ENCODE measurements around the gene KCNC4.

KCNC4 gene

DNA sequence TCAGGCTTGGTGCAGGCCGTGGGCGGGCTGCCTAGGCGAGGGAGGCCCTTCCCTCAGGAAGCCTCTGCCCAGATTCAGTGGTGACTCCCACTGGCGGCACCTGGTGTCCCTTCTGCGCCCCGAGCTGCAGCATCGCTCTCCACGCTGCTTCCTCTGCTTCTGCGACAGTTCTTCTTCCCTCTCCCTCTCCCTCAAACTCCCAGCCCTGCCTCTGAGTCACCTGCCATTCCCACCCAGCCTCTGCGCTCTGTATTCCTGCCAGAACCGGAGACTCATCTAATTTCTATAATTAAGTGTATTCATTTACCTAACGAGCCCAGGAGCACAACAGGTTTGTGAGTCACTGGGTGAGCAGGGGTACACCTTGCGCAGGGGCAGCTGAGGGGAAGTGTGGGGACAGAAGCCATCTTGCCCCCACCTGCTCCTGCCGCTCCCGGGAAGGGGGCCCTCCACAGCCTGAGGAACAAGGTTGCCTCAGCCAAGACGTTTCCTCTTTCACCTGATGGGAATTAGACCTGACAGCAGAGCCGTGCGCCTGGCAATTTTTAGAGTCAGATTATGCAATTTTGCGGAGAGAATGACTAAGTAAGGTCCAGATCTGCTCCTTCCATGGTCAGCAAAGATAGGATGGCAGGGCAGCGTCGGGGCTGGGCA lies 19.4 kb downstream of the KCNC4 start:
- in situ Hi-C loops (cut with HindIII; ENCODE audit: low sequenced_read_pairs) = no loop called here

DNA sequence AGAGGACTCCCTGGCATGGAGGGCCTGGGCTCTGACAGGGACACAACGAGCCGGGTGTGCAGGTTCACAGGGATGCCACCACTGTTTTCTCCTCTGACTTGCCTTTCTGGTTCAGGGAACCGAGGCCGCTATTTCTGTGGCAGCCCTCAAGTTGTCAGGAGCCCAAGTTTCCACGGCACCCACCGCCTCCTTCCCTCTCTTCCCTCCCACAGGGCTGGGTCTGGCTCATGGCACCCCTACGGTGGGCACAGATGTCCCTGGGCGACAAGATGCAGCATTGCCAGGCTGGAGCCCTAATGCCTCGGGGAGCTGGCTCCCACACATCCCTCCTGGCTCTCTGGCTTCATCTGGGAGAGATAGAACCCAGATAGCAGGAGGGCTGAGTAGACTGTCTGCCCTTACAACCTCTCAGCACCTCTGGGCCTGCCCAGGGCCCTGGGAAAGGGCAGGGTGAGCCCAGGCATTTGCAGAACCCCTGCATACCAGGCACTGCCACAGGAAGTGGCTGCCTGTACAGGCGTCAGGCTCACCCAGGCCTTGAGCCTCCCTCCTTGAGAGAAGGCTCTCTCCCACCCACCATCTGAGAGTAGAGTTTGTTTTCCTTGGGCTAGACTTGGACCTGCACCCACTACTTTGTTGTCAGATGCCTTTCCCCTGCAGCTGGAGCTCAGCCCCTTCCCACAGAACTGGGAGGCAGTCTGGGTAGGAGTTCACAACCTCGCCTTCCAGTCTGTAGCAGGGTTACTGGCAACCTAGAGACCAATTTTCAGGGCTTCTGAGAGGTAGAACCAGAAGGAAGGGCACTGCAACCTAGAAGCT lies 20.5 kb downstream of the KCNC4 start:
- in situ Hi-C loops (cut with HindIII; ENCODE audit: low sequenced_read_pairs) = no loop called here

DNA sequence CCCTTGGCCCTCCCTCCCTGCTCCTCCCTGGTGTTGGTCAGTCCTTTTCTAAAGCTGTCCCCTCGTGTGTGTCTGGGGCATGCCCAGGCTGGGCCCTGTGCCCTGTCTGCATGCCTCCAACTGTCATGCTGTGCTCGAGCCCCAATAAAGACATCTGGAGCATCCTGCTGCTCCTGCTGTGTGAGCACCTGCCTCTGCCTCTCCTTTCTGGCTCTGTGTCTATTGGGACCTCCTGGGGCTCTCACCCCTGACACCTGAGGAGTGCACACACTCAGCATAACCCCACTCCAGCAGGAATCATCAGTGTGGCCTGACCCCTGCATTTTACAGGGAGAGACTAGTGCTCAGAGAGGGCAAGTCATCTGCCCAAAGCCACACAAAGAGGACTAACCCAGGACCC lies 23.7 kb downstream of the KCNC4 start:
- in situ Hi-C loops (cut with HindIII; ENCODE audit: low sequenced_read_pairs) = no loop called here

DNA sequence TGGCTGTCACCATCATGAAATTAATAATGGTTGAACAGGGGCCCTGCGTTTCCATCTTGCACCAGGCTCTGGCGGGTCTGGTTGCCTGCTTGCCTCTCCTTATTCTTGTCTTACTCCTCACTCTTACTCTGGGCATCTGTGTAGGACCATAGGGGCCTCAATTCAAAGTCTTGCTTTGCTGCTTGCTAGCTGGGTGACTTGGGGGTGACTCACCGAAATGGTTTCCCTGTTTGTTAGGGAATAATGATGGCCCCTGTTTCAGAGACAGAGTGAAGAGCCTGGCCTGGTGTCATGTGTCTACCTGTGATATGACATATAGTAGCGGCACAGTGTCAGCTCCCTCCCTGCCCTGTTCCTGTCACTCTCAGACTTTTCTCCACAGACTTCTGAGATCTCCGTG lies 24.6 kb downstream of the KCNC4 start:
- in situ Hi-C loops (cut with HindIII; ENCODE audit: low sequenced_read_pairs) = no loop called here

DNA sequence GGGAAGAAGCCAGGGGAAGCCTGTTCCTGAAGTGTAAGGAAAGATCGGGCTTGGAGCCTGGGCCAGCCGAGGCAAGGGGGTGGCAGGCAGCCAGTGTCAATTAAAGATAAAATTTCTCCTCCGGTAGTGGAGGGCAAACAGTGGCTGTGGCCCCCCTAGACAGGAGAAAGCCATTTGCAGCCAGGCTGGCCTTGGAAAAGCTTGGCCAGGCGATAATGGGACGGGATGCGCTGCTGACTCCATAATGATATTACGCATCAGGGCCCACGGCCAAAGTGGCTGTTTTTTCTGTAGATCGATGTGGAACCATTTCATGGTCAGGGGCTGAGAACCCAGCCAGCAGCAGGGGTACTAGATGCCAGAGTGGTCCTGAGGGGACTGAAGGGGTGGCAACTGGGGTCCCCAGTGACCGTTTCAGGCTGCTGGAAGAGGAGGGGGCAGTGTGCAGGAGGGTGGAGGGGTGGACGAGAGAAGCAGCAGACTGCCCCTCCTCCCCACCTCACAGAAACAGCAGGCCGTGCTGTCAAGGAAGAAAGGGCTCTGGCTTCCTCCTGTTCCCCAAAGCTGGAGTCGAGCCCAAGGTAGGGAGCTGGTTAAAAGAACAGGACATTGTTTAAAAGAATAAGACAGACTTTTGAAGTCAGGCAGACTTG lies 25.2 kb downstream of the KCNC4 start:
- in situ Hi-C loops (cut with HindIII; ENCODE audit: low sequenced_read_pairs) = no loop called here

DNA sequence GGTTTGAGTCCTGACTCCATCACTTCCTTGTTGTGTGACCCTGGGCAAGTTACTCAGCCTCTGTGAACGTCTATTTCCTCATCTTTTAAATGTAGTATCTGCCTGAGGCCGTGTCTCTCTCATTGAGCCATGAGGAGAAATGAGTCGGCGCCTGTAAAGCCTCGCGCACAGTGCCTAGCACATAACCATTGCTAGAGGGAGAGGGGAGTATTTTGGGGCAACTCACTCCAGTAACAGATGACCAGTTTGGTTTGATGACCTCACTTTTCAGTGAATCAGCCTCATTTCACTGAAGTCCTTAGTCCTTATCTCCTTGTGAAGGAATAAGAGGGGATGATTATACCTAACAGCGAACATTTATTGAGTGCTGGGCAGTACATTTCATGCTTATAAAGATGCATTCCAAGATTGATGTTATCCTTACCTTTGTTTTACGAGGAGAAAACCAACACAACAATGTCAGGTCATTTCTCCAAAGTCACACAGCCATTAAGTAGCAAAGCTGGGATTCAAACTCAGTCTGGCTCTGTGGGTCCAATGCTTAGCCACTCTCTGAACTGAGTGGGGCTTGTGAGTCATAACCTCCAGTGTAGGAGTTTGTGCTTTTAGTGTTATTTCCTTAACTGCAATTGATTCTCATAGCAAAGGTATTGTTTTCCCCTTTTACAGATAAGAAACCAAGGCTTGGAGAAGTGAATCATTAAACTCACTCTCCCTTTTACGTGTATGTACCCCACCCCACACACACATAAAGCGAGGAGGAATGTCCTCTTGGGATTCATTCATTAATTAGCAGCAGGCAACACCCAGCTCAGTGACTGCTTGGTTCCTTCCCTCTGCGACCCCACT lies 25.9 kb downstream of the KCNC4 start:
- in situ Hi-C loops (cut with HindIII; ENCODE audit: low sequenced_read_pairs) = no loop called here

DNA sequence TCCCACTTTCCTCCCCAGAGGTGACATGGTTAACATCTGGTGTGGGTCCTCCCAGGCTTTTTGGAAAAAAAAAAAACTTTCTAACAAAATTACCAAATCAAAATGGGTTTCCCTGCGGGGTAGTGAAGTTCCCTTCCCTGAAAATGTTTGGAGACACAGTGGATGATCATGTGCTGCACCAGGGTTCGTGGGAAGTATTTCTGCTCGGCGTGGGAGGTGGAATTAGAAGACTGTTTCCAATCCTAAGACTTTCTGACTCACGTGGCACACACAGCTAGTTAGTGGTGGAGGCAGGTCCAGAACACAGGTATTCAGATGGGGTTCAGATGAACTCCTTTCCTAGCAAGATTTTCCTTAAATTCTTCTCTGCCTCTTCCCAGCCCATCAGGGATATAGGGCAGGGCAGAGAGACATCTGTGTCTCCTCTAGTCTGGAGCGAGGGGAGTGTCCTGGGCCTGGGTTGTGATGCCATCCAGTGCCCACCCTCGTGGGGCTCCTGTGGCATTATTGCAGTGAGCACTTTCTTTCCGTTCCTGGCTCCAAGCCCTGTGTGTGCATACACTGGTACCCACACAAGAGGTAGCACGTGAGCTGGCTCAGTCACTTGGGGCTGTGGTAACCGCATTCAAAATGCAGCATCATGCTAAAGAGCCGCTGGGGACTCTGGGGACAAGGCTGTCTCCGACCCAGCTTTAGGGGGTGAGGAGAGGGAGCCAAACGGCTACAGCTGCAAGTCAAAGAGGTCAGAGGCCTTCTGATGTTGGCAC lies 27.5 kb downstream of the KCNC4 start:
- in situ Hi-C loops (cut with HindIII; ENCODE audit: low sequenced_read_pairs) = no loop called here

DNA sequence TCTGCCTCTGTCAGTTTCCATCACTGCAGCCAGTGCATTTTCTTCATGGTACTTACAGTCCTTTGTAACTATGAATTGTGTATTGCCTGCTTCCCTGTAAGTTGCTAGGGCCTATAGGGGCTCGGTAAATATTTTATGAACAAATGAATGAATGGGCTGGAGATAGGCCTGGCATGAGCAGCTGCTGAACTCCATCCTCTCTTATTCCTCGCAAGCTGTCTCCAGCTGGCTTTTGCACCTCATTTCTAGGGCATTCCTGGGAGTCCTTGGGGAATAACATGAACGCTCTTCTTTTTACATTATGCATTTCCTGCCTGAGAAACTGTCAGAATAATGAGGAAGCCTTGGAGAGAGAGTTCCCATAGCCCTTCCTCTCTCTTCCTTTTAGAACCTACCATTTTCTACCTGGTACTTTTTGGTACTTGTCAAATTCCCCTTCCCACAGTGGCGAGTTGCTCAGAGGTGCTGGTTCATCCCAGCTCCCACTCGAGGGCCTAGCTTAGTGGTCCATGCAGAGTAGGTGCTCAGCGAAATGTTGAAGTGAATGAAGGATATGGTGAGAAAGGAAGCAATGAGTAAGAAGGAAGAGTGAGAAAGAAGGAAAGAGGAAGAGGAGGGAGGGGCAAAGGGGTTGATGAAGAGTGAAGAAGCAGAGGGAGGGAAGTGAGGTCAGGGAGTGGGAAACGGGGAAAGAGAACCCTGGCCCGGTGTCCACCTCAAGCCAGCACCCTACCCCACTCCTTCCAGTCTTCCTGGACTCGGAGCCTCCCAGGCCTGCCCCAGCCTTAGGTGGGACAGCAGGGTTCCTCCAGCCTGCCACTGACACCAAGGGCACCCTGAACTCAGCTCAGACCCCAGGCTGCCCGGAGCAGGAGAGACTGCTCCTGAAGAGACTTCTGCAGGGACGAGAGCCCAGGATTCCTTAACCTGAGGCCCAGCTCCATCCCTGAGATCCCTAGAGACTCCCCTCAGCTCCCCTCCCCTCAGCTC lies 29.6 kb downstream of the KCNC4 start:
- in situ Hi-C loops (cut with HindIII; ENCODE audit: low sequenced_read_pairs) = no loop called here

DNA sequence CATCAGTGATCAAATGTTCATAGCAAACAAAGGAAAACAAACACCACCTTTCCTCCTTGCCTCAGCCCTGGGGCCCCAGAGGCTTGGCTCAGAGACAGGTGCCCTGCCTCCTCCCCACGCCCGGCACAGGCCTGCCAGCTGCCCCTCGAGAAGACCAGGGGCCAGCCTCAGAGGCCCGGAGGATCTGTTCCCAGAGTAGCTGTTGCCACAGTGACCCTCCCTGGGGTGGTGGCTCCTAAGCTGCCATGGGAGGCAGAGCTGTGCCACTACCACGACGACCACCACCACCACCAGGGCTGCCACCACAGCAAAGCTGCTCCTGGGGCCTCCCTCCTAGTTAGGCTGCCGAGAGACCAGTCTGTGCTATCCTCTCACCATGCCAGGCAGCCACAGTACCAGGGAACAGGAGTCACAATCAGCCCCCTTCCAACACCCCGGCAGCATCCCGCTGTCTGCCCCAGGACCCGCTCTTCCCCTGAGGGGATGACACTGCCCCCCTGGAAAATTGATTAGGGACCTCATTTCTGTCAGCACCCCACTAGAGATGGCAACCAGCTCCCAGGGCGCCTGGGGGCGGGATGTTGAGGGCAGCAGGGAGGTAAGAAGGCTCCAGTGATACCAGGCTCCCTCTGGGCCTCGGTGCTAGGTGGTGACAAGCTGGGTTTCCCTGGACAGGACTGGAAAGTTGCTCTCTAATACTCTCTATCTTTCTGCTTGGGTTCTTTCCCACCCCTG lies 30.5 kb downstream of the KCNC4 start:
- in situ Hi-C loops (cut with HindIII; ENCODE audit: low sequenced_read_pairs) = no loop called here

DNA sequence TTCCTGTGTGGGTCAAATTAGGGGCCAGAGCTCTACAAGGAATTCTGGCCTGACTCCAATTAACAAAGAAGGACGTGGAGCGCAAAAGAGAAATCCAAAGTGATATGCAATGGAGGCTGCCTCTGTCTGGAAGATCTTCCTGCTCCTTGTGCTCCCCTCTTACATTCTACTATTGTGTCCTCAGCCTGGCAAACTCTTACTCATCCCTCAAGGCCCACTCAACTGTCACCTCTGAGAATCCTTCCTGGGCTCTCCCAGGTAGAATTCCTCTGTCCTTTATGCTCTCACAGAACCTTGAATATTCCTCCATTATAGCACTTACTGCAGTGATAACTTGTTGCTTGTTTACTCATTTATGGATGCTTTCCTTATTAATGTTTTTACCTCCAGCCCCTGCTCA lies 31.4 kb downstream of the KCNC4 start:
- in situ Hi-C loops (cut with HindIII; ENCODE audit: low sequenced_read_pairs) = no loop called here

DNA sequence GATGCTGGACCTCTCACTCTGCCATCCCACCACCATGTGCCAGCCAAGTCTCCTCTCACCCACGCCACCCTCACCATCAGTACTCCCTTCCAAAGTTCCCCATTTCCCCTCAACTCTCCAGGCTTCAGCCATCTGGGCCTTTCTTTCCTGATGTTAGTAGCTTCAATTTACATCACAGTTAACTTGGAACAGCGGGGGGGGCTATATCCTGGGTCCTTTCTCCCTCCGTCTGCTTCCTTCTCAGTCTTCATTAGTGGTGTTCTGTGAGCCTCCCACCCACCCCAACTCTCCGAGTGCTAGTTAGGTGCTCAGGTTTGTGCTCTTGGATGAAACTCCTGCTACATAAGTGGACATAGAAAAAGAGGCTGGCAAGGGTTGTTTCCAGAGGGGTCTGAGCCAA lies 31.9 kb downstream of the KCNC4 start:
- in situ Hi-C loops (cut with HindIII; ENCODE audit: low sequenced_read_pairs) = no loop called here

DNA sequence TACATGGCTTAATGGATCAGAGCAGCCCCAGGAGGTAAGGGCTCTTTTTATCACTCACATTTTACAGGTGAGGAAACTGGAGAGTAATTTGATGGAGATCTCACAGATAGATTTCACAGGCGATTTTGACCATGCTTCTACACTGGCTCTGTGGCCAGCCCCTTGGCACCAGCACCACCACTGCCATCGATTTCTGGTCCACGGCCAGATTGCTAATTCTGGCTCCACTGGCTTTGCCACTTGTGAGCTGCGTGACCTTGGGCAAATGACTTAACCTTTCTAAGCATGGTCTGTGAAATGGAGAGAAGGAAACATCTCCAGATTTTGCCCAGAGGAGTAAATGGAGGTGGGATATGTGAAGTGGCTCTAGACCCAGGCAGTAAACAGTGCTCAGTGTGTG lies 32.6 kb downstream of the KCNC4 start:
- in situ Hi-C loops (cut with HindIII; ENCODE audit: low sequenced_read_pairs) = no loop called here

DNA sequence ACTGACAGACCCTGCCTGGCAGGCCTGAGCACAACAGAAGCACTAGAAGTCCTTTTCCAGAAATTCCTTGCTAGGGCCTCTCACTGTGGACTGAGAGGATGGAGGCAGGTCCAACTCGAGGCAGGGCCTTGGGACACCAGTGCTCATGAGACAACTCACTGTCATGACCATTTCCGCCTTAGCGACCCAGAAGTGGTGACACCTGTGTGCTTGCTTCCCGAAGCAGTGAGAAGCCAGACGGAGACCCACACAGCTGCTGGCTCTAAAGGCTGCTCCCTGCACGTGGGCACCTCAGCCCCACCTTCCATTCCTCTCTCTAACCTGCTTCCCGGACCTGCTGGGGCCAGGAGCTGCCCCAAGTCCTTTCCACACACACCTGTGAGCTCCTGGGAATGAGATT lies 33.0 kb downstream of the KCNC4 start:
- in situ Hi-C loops (cut with HindIII; ENCODE audit: low sequenced_read_pairs) = no loop called here

DNA sequence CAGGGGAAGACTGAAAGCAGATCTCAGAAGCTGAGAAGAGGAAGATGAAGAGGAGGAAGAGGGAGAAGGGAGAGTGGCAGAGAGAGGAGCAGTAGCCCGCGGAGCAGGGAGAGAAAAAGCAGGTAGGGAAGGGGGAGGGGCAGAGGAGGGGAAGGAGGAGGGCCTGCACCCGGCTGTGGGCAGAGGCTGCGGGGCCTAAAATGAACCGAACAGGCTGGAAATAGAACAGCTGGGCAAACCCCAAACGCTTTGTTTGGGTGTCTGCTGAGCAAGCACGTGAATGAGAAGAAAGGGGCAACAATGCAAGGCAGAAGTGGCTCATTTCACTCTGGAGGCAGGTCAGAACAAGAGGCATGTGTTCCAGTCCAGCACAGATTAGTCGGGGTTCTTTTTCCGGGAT lies 33.5 kb downstream of the KCNC4 start:
- in situ Hi-C loops (cut with HindIII; ENCODE audit: low sequenced_read_pairs) = no loop called here

DNA sequence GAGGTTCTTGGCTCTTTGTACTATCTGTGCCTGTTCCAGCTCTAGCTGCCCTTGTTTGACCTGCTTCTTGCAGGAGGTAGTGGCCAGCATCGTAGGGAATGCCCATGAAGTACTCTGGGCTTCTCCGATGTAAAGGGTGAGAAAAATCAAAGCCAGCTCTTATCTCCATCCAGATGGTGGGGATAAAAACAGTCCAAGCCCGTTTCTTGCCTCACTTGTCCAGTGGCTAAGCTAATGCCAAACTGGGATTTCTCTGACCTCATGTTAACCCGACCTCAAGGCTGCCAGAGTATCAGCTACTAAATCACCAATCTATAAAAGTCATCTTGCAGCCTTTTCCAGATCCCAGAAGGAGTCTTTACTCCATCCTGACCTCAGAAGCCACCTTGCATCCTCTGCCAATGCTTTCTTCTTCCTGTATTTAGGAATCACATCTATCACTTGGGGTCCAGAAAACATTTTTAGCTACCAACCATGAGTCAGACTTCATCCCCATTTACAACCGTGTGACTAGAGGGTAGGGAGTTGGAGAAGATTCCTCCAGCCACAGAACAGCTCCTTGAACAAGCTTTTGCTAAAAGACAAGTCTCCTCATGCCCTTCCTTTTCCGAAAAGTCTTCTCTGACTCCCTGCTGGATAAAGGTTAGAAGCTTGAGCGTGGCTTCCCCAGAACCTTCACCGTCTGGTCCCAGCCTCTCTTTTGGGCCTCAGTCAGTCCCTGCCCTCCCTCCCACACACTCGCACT lies 35.9 kb downstream of the KCNC4 start:
- in situ Hi-C loops (cut with HindIII; ENCODE audit: low sequenced_read_pairs) = no loop called here

DNA sequence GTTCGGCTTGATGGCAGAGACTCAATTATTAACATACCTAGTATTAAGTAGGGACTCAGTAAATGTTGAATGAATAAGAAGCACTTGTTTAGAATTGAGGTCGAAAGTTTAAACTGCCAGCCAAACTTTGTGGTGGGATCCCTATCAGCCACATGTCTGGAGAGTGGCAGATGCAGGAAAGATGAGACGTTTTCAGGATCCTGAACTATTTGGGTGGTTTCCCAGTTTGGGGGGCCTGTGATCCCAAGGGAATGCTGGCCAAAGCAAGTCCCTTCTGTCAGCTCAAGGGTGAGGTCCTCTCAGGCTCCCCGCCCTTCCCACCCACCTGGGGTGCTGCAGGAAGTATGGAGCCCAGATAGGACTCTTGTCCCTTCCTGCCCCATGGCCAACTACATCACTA lies 38.6 kb downstream of the KCNC4 start:
- in situ Hi-C loops (cut with HindIII; ENCODE audit: low sequenced_read_pairs) = no loop called here

DNA sequence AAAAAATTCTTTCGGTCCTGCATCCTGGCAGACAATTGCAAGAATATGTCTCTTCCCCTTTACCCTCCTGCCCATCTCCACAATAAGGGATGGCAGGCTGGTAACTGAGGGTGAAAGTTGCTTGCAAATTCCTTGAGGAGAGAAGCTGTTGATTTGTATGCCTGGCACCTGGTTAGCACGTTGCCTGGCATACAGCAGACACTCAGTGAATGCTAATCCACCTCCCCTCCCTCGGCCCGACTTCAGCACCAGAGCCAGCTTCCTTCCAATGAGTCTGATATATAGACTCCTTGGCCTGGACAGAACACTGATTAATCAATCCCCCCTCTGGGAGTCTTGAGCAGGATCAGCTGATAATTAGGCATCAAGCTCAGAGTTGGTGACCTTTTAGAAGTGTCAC lies 39.1 kb downstream of the KCNC4 start:
- in situ Hi-C loops (cut with HindIII; ENCODE audit: low sequenced_read_pairs) = no loop called here

DNA sequence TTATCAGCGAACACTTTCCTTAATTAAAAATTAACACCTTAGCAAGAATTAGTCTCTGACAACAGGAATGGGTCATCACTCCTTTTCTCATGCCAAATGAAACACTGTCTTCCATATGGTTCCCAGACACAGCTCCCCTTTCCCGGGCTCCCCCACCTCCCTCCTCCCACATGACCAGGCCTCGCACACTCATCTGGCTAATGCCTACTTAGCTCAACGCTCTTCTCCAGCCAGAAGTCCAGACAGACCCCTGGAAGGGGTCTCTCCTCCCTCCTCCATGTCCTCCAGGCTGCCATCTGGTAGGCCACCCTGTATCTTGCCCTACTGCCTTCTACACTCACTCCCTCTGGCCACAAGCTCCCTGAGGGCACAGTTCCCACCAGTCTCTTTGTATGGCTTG lies 39.9 kb downstream of the KCNC4 start:
- in situ Hi-C loops (cut with HindIII; ENCODE audit: low sequenced_read_pairs) = no loop called here
